OCI-LY3 (cell line): ENCODE measurements around the gene RAD50.

Experiments used
- CTCF ChIP-seq: fragments of 200-600, 300-600 bp; sonication (generic); IDR thresholded peaks from 2 replicates; pipeline ENCODE4 v1.5.1; 2014; ENCODE audit warnings: antibody characterized with exemption, low read length, low read depth
- EZH2phosphoT487 ChIP-seq: fragments of 200-600 bp; shearing (Covaris generic); IDR thresholded peaks from 2 replicates; pipeline ENCODE4 v1.6.1; 2018; ENCODE audit warnings: antibody characterized with exemption, mixed run types, low read depth

DNA sequence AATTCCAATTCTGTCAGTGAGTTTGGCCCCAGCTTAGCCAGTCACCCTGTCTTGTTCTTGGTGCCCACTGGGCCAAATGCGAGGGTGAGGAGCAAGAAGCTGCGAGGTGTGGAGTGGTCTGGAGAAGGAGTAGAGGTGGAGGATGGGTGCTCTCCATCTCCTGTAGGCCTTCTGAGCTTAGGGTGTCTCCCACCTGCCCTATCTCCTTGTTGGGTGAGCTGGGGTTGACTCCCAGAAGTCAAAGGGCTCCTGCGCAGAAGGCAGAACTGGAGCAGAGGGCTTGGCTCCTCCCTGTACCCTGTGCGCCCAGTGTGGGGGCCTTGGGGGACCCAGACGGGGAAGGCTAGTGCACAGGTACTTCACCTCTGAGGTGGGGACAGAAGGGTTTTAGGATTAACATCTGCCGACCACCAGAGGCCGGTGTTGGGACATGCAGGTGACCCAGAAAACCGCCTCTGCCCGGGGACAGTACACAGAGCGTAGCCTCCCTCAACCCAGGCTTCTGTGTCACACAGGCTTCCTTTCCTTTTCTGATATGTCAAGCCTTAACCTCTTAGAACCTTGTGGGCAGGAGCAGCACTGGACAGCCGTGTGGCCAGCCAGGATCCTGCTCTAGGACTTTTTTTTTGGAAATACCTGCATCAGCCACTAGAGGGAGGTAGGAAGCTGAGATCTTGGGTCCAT is 30.3 kb upstream of the RAD50 start:
- TF ChIP-seq CTCF (peak; percentile 82), EZH2phosphoT487 (no peak)
